Measurements from ENCODE around the gene ADARB2.

- no peak for TF ChIP-seq TAF1 (IDR thresholded peaks at IDR 0.05; ENCODE audit: borderline replicate concordance, insufficient read depth, low read length)
- no peak for TF ChIP-seq SIN3A (IDR thresholded peaks at IDR 0.05; ENCODE audit: borderline replicate concordance, insufficient read depth, low read length)
- TF ChIP-seq REST (IDR thresholded peaks at IDR 0.05; ENCODE audit: insufficient read depth in 1 of 2, low read depth in 2 of 2, low read length in 2 of 2), result no peak
- TF ChIP-seq POLR2AphosphoS5 (IDR thresholded peaks at IDR 0.05; ENCODE audit: low read depth, low read length), result no peak
- TF ChIP-seq FOXP2 (optimal IDR thresholded peaks at IDR 0.05; ENCODE audit: borderline replicate concordance, extremely low read depth, extremely low read length, insufficient read depth), result no peak
Observed at GRCh38 chr10:1393481-1393880, 343.8 kb downstream of the ADARB2 start.
